Measurements from ENCODE around the gene DRC7. TPM values are rescaled to one million over a fixed set of nuclear protein-coding genes. Genes with fewer than 3 reads are reported as not detected.
"Not testable (repeated sequence)": the region's sequence is repeated elsewhere in the genome, so short reads cannot be mapped to it uniquely, and the experiment has no call there.

DRC7 gene
- total RNA-seq, 1 donor from 2014 or later: not detected

- no peak for FAIRE-seq
These were observed 84.1 kb downstream of the DRC7 start for GRCh38 chr16:57778658-57779057.

DNA sequence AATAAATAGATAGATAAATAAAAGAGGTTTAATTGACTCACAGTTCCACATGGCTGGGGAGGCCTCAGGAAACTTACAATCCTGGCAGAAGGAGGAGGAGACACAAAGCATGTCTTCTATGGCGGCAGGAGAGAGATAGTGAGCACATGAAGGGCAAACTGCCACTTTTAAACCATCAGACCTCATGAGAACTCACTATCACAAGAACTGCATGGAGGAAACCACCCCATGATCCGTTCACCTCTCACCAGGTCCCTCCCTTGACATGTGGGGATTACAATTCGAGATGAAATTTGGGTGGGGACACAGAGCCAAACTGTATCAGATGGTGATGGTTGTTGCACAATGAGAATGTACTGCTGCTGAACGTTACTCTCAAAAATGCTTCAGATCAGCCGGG lies 85.2 kb downstream of the DRC7 start:
- not testable (repeated sequence) for FAIRE-seq; DNase-seq (ENCODE audit: low read depth); H3K4me3 ChIP-seq (ENCODE audit: low read depth, low read length); H3K27me3 ChIP-seq (ENCODE audit: control insufficient read depth, insufficient read depth, low read length)
- peaks cover 13% of the 10 kb centered on the region for H3K36me3 ChIP-seq (ENCODE audit: control insufficient read depth, insufficient read depth, low read length)

More at GRCh38 chr16:57778658-57779057, 84.1 kb downstream of the DRC7 start:
- Histone ChIP-seq H3K27me3 (ENCODE audit: control insufficient read depth, insufficient read depth, low read length) (no peaks in the 10 kb centered on the region), H3K4me3 (ENCODE audit: low read depth, low read length) (no peak overlapping the region), H3K36me3 (ENCODE audit: control insufficient read depth, insufficient read depth, low read length) (peaks cover 8% of the 10 kb centered on the region)
- TF ChIP-seq, protein P1, sequence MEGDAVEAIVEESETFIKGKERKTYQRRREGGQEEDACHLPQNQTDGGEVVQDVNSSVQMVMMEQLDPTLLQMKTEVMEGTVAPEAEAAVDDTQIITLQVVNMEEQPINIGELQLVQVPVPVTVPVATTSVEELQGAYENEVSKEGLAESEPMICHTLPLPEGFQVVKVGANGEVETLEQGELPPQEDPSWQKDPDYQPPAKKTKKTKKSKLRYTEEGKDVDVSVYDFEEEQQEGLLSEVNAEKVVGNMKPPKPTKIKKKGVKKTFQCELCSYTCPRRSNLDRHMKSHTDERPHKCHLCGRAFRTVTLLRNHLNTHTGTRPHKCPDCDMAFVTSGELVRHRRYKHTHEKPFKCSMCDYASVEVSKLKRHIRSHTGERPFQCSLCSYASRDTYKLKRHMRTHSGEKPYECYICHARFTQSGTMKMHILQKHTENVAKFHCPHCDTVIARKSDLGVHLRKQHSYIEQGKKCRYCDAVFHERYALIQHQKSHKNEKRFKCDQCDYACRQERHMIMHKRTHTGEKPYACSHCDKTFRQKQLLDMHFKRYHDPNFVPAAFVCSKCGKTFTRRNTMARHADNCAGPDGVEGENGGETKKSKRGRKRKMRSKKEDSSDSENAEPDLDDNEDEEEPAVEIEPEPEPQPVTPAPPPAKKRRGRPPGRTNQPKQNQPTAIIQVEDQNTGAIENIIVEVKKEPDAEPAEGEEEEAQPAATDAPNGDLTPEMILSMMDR (IDR thresholded peaks at IDR 0.05; ENCODE audit: insufficient read depth, low read length, severe bottlenecking): no peak
- DNase-seq (ENCODE audit: low read depth): no peak

DNA sequence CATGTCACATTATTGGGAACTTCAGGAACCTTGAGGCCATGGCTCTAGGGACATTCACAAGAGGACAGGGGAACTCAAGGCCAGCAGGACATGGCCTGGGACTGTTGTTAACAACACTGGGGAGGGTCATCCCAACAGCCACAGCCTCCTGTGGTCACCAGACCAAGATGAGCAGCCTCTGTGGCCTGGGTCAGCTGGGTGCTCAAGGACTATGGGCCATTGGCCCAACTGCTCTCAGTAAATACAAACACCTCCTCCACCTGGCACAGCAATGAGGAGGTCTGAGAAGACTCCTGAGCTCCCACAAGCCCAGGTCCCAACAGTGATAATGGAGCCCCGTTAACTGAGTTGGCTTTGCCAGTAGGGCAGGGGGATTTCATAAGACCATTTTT lies 86.7 kb downstream of the DRC7 start:
- Histone ChIP-seq H3K36me3 (ENCODE audit: control insufficient read depth, insufficient read depth, low read length) (peaks cover 15% of the 10 kb centered on the region), H3K4me3 (ENCODE audit: low read depth, low read length) (no peak overlapping the region), H3K27me3 (ENCODE audit: control insufficient read depth, insufficient read depth, low read length) (no peaks in the 10 kb centered on the region)
- no peak for FAIRE-seq
- no peak for DNase-seq (ENCODE audit: low read depth)
- TF ChIP-seq, protein P1 (IDR thresholded peaks at IDR 0.05; ENCODE audit: insufficient read depth, low read length, severe bottlenecking): no peak

Other genes with a start within 250 kb of the DRC7 start
- gene CIAPIN1, start 247.4 kb upstream of the DRC7 start, total RNA-seq: 71.3 and 81.2 TPM in 2 replicates
- gene COQ9, start 247.3 kb upstream of the DRC7 start, total RNA-seq: 59.5 and 88.7 TPM in 2 replicates
- gene POLR2C, start 232.1 kb upstream of the DRC7 start, total RNA-seq: 78.7 and 82.1 TPM in 2 replicates
- gene DOK4, start 208.3 kb upstream of the DRC7 start, total RNA-seq: 17.6 and 23.7 TPM in 2 replicates
- gene CCDC102A, start 158.2 kb upstream of the DRC7 start, total RNA-seq: 1.5 and 2.1 TPM in 2 replicates
- not detected in 2 replicates for gene ADGRG5, start 152.2 kb upstream of the DRC7 start, total RNA-seq
- gene ADGRG1, start 66.2 kb upstream of the DRC7 start, total RNA-seq: 21.1 and 45.3 TPM in 2 replicates
- gene ADGRG3, start 26.5 kb upstream of the DRC7 start, total RNA-seq: 0.13 TPM in 1 of 2 replicates, not detected in the other
- gene KATNB1, start 41.0 kb downstream of the DRC7 start, total RNA-seq: 12.9 and 24.2 TPM in 2 replicates
- gene KIFC3, start 107.7 kb downstream of the DRC7 start, total RNA-seq: 34.8 and 35.8 TPM in 2 replicates

Measured in bronchial epithelial cell (primary cell).